ENCODE measurements around the gene SLC9A1.

Gene SLC9A1

GRCh38 chr1:27058966-27059669, 95.8 kb downstream of the SLC9A1 start:
- no peak for DNase-seq

- no peak for DNase-seq
These were observed 96.9 kb downstream of the SLC9A1 start for GRCh38 chr1:27057801-27058625.

DNA sequence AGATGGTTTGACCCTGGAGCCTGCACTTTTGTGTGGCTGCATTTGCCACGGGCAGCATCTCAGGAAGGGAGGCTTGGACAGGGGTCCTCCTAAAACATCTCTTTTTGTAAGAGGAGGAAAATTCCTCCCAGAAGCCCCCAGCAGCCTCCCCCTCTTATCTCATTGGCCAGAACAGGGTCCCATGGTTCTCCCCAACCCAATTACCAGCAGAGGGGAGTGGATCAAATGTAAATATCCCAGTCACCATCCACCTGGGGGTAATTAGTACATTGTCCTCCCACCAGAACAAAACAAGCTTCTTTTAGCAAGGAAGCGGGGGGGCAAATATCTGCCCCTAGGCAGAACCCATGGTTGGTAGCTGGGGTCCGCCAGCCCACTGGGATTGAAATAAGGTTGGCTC, 97.5 kb downstream of the SLC9A1 start:
- no peak for DNase-seq

GRCh38 chr1:27053977-27054753, 100.8 kb downstream of the SLC9A1 start:
- no peak for DNase-seq

DNA sequence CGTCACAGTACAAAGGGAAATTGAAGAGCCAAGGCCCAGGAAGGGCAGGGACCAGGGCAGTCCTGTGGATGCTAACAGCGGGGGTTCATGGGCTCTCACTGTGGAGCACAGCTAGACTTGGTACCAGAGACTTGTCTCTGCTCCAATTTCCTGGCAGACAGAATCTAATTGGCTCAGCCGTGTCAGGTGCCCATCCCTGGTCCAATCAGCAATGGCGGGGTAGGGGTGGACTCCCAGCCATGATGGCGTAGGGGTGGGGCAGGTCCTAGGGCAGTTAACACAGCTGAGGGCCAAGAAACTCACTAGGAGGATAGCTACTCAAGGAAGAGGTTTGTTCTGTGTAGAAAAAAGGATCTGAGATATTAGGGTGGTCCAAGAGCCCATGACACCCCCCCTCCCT, 102.4 kb downstream of the SLC9A1 start:
- DNase-seq: no peak

- DNase-seq: no peak
These were observed 105.3 kb downstream of the SLC9A1 start for GRCh38 chr1:27049607-27050006.

DNA sequence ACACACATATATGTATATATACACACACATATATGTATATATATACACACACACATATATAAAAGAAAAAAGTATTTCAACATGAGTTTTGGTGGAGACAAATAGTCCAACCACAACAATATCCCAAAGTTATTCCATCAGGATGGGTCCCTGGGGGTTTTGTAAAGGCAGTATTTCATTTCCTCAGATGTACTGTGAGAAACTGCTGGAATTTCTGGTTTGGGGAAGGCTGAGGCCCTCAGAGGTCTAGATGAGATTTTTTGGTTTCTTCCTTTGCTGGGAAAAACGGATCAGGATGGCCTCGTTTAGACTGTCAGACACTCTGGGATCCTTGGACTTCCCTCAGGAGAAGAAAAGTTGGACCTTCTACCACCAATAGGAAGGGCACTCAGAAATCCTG, 105.8 kb downstream of the SLC9A1 start:
- no peak for DNase-seq
